ENCODE data around the gene PTDSS2. TPM values are rescaled to one million over a fixed set of nuclear protein-coding genes. Genes with fewer than 3 reads are reported as not detected.
A peak's percentile ranks its signal among the peaks of the same experiment; 100 is the strongest.

The PTDSS2 gene
- polyA plus RNA-seq, 2 of the 4 experiments (the other 2 are of a cell fraction): 23.4 to 38.9 TPM

DNA sequence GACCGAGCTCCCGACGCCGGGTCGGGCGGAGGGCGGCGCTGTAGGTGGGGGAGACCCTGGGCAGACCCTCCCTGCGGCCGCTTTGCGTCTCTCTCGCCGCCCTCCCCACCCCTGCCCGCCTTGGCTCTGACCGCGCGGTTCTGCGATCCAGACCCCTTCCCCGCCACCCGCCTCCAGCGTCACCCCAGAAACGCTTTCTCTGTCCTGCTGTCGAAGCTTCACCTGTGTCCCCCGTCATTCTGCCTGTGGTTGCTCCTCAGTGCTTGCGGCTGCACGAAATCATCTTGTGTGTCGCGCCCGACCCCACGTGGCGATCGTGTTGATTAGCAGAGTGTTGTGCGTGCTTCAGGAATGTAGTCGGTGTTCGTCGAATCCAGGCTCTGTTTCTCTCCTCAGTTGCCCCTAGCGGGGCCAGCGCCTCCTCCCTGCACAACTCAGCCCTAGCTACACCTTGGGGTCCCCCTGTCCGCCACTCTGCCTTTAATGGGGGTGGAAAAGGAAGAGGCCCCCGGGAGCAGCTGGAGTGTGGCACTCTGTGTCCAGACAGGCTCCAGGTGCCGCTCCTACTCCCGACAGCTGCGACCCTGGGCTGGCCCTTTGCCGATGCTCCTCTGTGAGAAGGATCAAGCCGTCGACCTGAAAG, 851 bp downstream of the PTDSS2 start (continued):
- TF ChIP-seq MYC (IDR thresholded peaks at IDR 0.05; ENCODE audit: borderline replicate concordance, low read length): peak; percentile 24; the same call in 1 of the 2 replicates

DNA sequence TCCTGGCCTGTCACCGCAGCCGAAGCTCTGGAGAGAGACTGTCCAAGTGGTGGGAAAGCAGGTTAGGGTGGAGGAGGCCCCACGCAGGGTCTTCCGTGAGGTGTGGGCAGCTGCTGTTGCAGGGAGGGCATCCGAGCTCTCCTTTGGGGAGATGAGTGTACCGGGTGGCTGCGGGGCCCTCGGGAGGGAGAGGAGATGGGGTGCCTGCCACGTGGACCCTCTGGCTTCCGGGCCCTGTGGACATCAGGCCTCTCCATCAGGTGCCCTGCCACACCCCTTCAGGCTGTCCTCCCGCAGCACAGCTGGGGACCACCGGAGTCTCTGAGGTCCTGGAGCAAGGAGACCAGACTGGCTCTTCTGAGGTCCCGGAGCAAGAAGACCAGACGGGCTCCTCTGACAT, 1.7 kb downstream of the PTDSS2 start:
- TF ChIP-seq HEYL (CRISPR knock-in tag; IDR thresholded peaks at IDR 0.05): no peak
- TF ChIP-seq NR3C1 (IDR thresholded peaks at IDR 0.05): no peak
- TF ChIP-seq CBX2 (IDR thresholded peaks at IDR 0.05; ENCODE audit: borderline replicate concordance, low read depth): no peak
- TF ChIP-seq SREBF2 (IDR thresholded peaks at IDR 0.05): no peak
- no peak for TF ChIP-seq BHLHE40 (IDR thresholded peaks at IDR 0.05; ENCODE audit: low read depth, low read length)
- TF ChIP-seq FOSB (CRISPR knock-in tag; IDR thresholded peaks at IDR 0.05): no peak
- no peak for TF ChIP-seq TFCP2L1 (CRISPR knock-in tag; IDR thresholded peaks at IDR 0.05)
- peak overlapping the region in 1 of 2 experiments; percentile 93; a peak in 2 of 6 replicates for H3K27ac ChIP-seq
- ATAC-seq (no peak), DNase-seq (ENCODE audit: low read depth in 1 of 2, low spot score in 1 of 2) (no peak), FAIRE-seq (no peak)
- H3K4me2 ChIP-seq: peak overlapping the region; percentile 84
- ChIA-PET POLR2A (interaction anchor here (0.6 kb wide), 1 partner anchor 60 kb away, joined by 3 read pairs; no protein-coding TSS in a partner anchor), CTCF (interaction anchor here (0.8 to 8.4 kb wide), 10 partner anchors 12 to 233 kb away, joined by 3 to 112 read pairs (median 4); no protein-coding TSS in a partner anchor)
- H3K4me3 ChIP-seq: no peak overlapping the region; the same call in 2 of the 3 replicates
- WGBS (ENCODE audit: missing lambda C conversion rate): 87% methylated on average over 13 of the region's 14 CpGs
- peaks cover 18% of the 10 kb centered on the region for H3K4me1 ChIP-seq
- no peaks in the 10 kb centered on the region for H3K9me3 ChIP-seq

DNA sequence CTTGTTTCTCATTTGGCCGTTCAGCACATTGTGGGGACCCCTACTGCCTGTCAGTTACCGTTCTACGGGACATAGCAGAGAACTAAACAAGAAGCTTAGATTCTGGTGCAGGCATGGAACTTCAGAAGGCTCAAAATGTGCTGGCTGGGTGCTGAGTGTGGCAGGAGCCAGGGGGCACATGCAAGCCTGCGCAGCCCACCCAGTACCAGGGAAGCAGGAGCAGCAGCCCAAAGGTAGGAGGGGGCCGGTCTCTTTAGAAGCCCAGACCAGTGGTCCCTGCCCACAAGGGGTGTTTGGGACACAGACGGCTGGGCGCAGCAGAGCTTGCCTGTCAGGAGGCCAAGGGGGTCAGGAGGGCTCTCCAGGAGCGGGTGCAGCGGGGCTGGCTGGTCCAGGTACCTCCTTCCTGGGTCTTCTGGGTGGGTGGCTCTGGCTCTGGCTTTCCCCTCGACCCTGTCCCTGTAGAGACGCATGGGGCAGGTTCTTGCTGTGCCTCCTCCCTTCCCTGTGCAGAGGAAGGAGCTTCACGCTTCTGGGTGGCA, 2.2 kb downstream of the PTDSS2 start:
- POLR2A ChIA-PET: no interaction called here
- WGBS (ENCODE audit: missing lambda C conversion rate): 97% methylated on average over 8 of the region's 12 CpGs
- Histone ChIP-seq H3K27ac (no peak overlapping the region), H3K4me1 (peaks cover 18% of the 10 kb centered on the region), H3K4me3 (no peak overlapping the region), H3K9me3 (no peaks in the 10 kb centered on the region), H3K4me2 (no peak overlapping the region)
- CTCF ChIA-PET: interaction anchor here (1.0 to 8.4 kb wide), 8 partner anchors 12 to 73 kb away, joined by 3 to 112 read pairs (median 4); no protein-coding TSS in a partner anchor
- ATAC-seq (no peak), DNase-seq (ENCODE audit: low read depth in 1 of 2, low spot score in 1 of 2) (no peak), FAIRE-seq (no peak)
- TF ChIP-seq ESRRA (IDR thresholded peaks at IDR 0.05; ENCODE audit: borderline replicate concordance, low read length) (no peak), MYC (IDR thresholded peaks at IDR 0.05; ENCODE audit: borderline replicate concordance, low read length) (no peak), CHD4 (IDR thresholded peaks at IDR 0.05; ENCODE audit: borderline replicate concordance) (no peak), SREBF2 (IDR thresholded peaks at IDR 0.05) (no peak), SMC3 (IDR thresholded peaks at IDR 0.05) (no peak), MAZ (IDR thresholded peaks at IDR 0.05; ENCODE audit: borderline replicate concordance, low read depth, low read length) (no peak), RAD21 (conservative IDR thresholded peaks at IDR 0.05 in 1 of 2, IDR thresholded peaks at IDR 0.05 in 1 of 2) (no peak), TP53 (CRISPR knock-in tag; IDR thresholded peaks at IDR 0.05) (no peak), EP300 (IDR thresholded peaks at IDR 0.05) (no peak)
- TF ChIP-seq, protein P1, sequence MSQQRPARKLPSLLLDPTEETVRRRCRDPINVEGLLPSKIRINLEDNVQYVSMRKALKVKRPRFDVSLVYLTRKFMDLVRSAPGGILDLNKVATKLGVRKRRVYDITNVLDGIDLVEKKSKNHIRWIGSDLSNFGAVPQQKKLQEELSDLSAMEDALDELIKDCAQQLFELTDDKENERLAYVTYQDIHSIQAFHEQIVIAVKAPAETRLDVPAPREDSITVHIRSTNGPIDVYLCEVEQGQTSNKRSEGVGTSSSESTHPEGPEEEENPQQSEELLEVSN (IDR thresholded peaks at IDR 0.05; ENCODE audit: borderline replicate concordance, low read depth): no peak

DNA sequence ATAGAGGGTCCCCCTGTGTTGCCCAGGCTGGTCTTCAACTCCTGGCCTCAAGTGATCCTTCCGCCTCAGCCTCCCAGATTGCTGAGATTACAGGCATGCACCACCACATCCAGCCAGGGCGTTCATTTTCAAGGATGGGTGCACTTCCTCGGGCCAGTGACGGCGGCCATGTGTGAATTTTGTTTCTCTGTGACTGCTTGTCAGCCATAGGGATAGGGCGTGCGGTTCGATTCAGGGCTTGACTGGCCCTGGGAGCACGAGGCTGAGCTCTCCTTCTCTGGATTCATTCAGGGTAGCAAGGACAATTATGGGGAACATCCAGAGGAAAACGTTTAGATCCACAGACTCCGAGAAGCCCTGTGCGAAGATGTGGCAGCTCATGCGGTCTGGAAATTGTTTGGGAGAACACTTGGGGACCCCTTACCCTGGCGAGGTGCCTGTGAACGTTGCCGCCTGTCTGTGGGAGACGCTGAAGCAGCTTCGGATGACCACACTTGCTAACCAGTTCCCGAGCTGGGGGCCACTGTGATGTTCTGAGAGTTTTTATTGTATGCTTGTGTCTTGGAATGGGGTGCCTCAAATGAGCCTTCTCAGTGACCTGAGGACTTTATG, 2.9 kb downstream of the PTDSS2 start:
- CTCF ChIA-PET: interaction anchor here (0.8 to 8.4 kb wide), 4 partner anchors 13 to 56 kb away, joined by 3 to 112 read pairs (median 8); no protein-coding TSS in a partner anchor
- no peak for ATAC-seq
- Histone ChIP-seq H3K4me1 (peaks cover 18% of the 10 kb centered on the region), H3K4me3 (no peak overlapping the region), H3K4me2 (no peak overlapping the region), H3K27ac (no peak overlapping the region), H3K9me3 (no peaks in the 10 kb centered on the region)
- no peak for FAIRE-seq
- 85% methylated on average over 19 of the region's 19 CpGs for WGBS (ENCODE audit: missing lambda C conversion rate)
- no peak for TF ChIP-seq CBX2 (IDR thresholded peaks at IDR 0.05; ENCODE audit: borderline replicate concordance, low read depth)
- no peak for TF ChIP-seq TP53 (CRISPR knock-in tag; IDR thresholded peaks at IDR 0.05)
- no peak for TF ChIP-seq HOXA7 (CRISPR knock-in tag; IDR thresholded peaks at IDR 0.05)
- TF ChIP-seq NR3C1 (IDR thresholded peaks at IDR 0.05): no peak
- TF ChIP-seq, protein P2, sequence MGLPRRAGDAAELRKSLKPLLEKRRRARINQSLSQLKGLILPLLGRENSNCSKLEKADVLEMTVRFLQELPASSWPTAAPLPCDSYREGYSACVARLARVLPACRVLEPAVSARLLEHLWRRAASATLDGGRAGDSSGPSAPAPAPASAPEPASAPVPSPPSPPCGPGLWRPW (IDR thresholded peaks at IDR 0.05): no peak
- no peak for TF ChIP-seq POLR2AphosphoS2 (conservative IDR thresholded peaks at IDR 0.05; ENCODE audit: low read length)
- POLR2A ChIA-PET: no interaction called here
- DNase-seq (ENCODE audit: low read depth in 1 of 2, low spot score in 1 of 2): no peak
